Measurements from ENCODE around the gene CGB2. TPM values are rescaled to one million over a fixed set of nuclear protein-coding genes. Genes with fewer than 3 reads are reported as not detected.
A peak's percentile ranks its signal among the peaks of the same experiment; 100 is the strongest.
"Not testable (repeated sequence)": the region's sequence is repeated elsewhere in the genome, so short reads cannot be mapped to it uniquely, and the experiment has no call there.

Gene CGB2
- total and polyA plus RNA-seq, 2 donors from 2014 or later, result not detected

GRCh38 chr19:49071860-49072547 is 40.3 kb downstream of the CGB2 start:
- no peak overlapping the region for H3K4me3 ChIP-seq (ENCODE audit: low read length in 3 of 3)
- H3K27me3 ChIP-seq (ENCODE audit: control insufficient read depth, insufficient read depth, low read length), result peaks cover 10% of the 10 kb centered on the region
- no peak for TF ChIP-seq CTCF (IDR thresholded peaks at IDR 0.05; ENCODE audit: borderline replicate concordance, extremely low read depth, insufficient read depth)
- no peak overlapping the region for H3K9ac ChIP-seq (ENCODE audit: low read length in 3 of 3)
- FAIRE-seq, result no peak
- H3K9me3 ChIP-seq (ENCODE audit: control insufficient read depth in 2 of 3, insufficient read depth in 1 of 3, low read length in 3 of 3), result no peaks in the 10 kb centered on the region
- DNase-seq, result peak in 4 of 5 donors; percentile 53 to 84 (median 68)
- H3K4me1 ChIP-seq (ENCODE audit: control insufficient read depth in 2 of 3, insufficient read depth in 2 of 3, low read depth in 1 of 3, low read length in 3 of 3), result no peaks in the 10 kb centered on the region
- no peaks in the 10 kb centered on the region for H3K36me3 ChIP-seq (ENCODE audit: control insufficient read depth in 2 of 3, insufficient read depth in 3 of 3, low read length in 3 of 3)
- H3K27ac ChIP-seq (ENCODE audit: low read depth in 2 of 2, low read length in 2 of 2), result no peak overlapping the region
- intact Hi-C loops (cut with DNase I), result no loop called here

- Histone ChIP-seq H3K9ac (ENCODE audit: low read length in 3 of 3) (no peak overlapping the region), H3K27me3 (ENCODE audit: control insufficient read depth, insufficient read depth, low read length) (peaks cover 10% of the 10 kb centered on the region), H3K27ac (ENCODE audit: low read depth in 2 of 2, low read length in 2 of 2) (no peak overlapping the region), H3K4me1 (ENCODE audit: control insufficient read depth in 2 of 3, insufficient read depth in 2 of 3, low read depth in 1 of 3, low read length in 3 of 3) (no peaks in the 10 kb centered on the region), H3K4me3 (ENCODE audit: low read length in 3 of 3) (no peak overlapping the region), H3K9me3 (ENCODE audit: control insufficient read depth in 2 of 3, insufficient read depth in 1 of 3, low read length in 3 of 3) (no peaks in the 10 kb centered on the region), H3K36me3 (ENCODE audit: control insufficient read depth in 2 of 3, insufficient read depth in 3 of 3, low read length in 3 of 3) (no peaks in the 10 kb centered on the region)
- no peak for TF ChIP-seq CTCF (IDR thresholded peaks at IDR 0.05; ENCODE audit: borderline replicate concordance, extremely low read depth, insufficient read depth)
- intact Hi-C loops (cut with DNase I), result no loop called here
- DNase-seq (no peak), FAIRE-seq (no peak)
Observed at GRCh38 chr19:49073514-49074378, 42.1 kb downstream of the CGB2 start.

DNA sequence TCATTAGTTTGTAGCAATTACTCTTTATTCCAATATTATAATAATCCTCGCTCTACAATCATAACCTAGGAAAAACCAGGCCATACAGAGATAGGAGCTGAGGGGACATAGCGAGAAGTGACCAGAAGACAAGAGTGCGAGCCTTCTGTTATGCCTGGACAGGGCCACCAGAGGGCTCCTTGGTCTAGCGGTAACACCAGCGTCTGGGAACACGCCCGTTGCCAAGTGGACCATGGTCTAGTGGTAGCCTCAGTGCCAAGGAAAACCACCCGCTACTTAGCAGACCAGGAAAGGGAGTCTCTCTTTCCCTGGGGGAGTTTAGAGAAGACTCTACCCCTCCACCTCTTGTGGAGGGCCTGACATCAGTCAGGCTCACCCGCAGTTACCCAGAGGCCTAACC is 43.2 kb downstream of the CGB2 start:
- H3K27ac ChIP-seq (ENCODE audit: low read depth in 2 of 2, low read length in 2 of 2); H3K27me3 ChIP-seq (ENCODE audit: control insufficient read depth, insufficient read depth, low read length); FAIRE-seq; H3K4me3 ChIP-seq (ENCODE audit: low read length in 3 of 3); H3K9me3 ChIP-seq (ENCODE audit: control insufficient read depth in 2 of 3, insufficient read depth in 1 of 3, low read length in 3 of 3); H3K9ac ChIP-seq (ENCODE audit: low read length in 3 of 3); H3K36me3 ChIP-seq (ENCODE audit: control insufficient read depth in 2 of 3, insufficient read depth in 3 of 3, low read length in 3 of 3); intact Hi-C loops (cut with DNase I); H3K4me1 ChIP-seq (ENCODE audit: control insufficient read depth in 2 of 3, insufficient read depth in 2 of 3, low read depth in 1 of 3, low read length in 3 of 3): not testable (repeated sequence)
- peak; percentile 47 for TF ChIP-seq CTCF (IDR thresholded peaks at IDR 0.05; ENCODE audit: borderline replicate concordance, extremely low read depth, insufficient read depth)
- peak in 4 of 5 donors; percentile 55 to 87 (median 61) for DNase-seq

All from kidney (tissue), 14 donors.